GM19099 (cell line): ENCODE results near the gene ARSD.

Experiments
- POLR2A ChIP-seq: IDR thresholded peaks from 3 replicates; pipeline ENCODE4 v1.6.1; 2011; ENCODE audit warnings: low read depth; ENCODE audit not compliant: insufficient read length; ENCODE audit errors: extremely low read depth

Gene ARSD

GRCh38 chrX:2928583-2929434 is at the start of gene ARSD:
Gene ARSD (minus strand): TSS chrX:2929339. CDS start chrX:2929275, 64 bp downstream.
- peak; percentile 45 for TF ChIP-seq POLR2A

- no peak for TF ChIP-seq POLR2A
Measured at GRCh38 chrX:2974961-2975360, 45.8 kb upstream of the ARSD start.

- TF ChIP-seq POLR2A: no peak
Measured at GRCh38 chrX:2972391-2972790, 43.3 kb upstream of the ARSD start.

GRCh38 chrX:2969021-2969420 is 39.9 kb upstream of the ARSD start:
- no peak for TF ChIP-seq POLR2A

- TF ChIP-seq POLR2A: no peak
Measured at GRCh38 chrX:2967998-2968909, 39.1 kb upstream of the ARSD start.

- no peak for TF ChIP-seq POLR2A
Measured at GRCh38 chrX:2967584-2967983, 38.4 kb upstream of the ARSD start.

GRCh38 chrX:2967012-2967411 is 37.9 kb upstream of the ARSD start:
- TF ChIP-seq POLR2A: no peak

GRCh38 chrX:2965965-2966364 is 36.8 kb upstream of the ARSD start:
- no peak for TF ChIP-seq POLR2A

- no peak for TF ChIP-seq POLR2A
Measured at GRCh38 chrX:2962381-2962780, 33.2 kb upstream of the ARSD start.

- no peak for TF ChIP-seq POLR2A
Measured at GRCh38 chrX:2960861-2961515, 31.8 kb upstream of the ARSD start.

GRCh38 chrX:2958199-2958598 is 29.1 kb upstream of the ARSD start:
- TF ChIP-seq POLR2A: no peak

- TF ChIP-seq POLR2A: no peak
Measured at GRCh38 chrX:2955838-2956237, 26.7 kb upstream of the ARSD start.

- no peak for TF ChIP-seq POLR2A
Measured at GRCh38 chrX:2955281-2955680, 26.1 kb upstream of the ARSD start.

- TF ChIP-seq POLR2A: no peak
Measured at GRCh38 chrX:2954541-2954940, 25.4 kb upstream of the ARSD start.
